AG04450 (cell line): ENCODE measurements around the gene ARL6IP4. TPM values are rescaled to one million over a fixed set of nuclear protein-coding genes. Genes with fewer than 3 reads are reported as not detected.

Experiments
- CTCF ChIA-PET: fragments of 300-600, 350-600 bp; formaldehyde crosslinking; extraction: SDS; loops from one replicate; lab custom pipeline; 2022; ENCODE audit warnings: antibody characterized with exemption, inconsistent platforms; lab: Charles Lee
- POLR2A ChIA-PET: fragments of 350-600 bp; formaldehyde crosslinking; extraction: SDS; loops from one replicate; lab custom pipeline; 2021; ENCODE audit warnings: antibody characterized with exemption, inconsistent platforms; lab: Yijun Ruan, JAX
- DNase-seq: peaks from one replicate; pipeline ENCODE4 v3.0.0-alpha.2; 2011; ENCODE audit warnings: low read depth, low spot score
- H3K27ac ChIP-seq: one replicate; pipeline ENCODE4 v1.5.1; 2012; ENCODE audit warnings: low read depth, low read length, control low read depth
- H3K27me3 ChIP-seq: one replicate; pipeline ENCODE4 v1.6.0; 2012; ENCODE audit warnings: low read length; ENCODE audit not compliant: control insufficient read depth, insufficient read depth
- H3K4me3 ChIP-seq: 2 replicates; pipeline ENCODE4 v1.5.1; 2011; ENCODE audit warnings: mild to moderate bottlenecking, low read depth, low read length, control low read depth
- H3K9me3 ChIP-seq: 2 replicates; pipeline ENCODE4 v1.5.1; 2012; ENCODE audit warnings: low read length; ENCODE audit not compliant: control insufficient read depth, insufficient read depth
- CTCF ChIP-seq: IDR thresholded peaks from 2 replicates; pipeline ENCODE4 v1.5.1; 2011; ENCODE audit warnings: low read depth, low read length, control low read depth, inconsistent platforms
- polyA plus RNA-seq: library from polyadenylated mRNA; depleted of rRNA; stranded (reverse); fragments of >200 nt; gene quantifications from 2 replicates; pipeline ENCODE4 v1.2.3, GENCODE V29; 2011

Gene ARL6IP4
- polyA plus RNA-seq, 1 experiment: 185 TPM

- POLR2A ChIA-PET: no interaction called here
- no peak for DNase-seq
- TF ChIP-seq CTCF: no peak
- Histone ChIP-seq H3K9me3 (no peaks in the 10 kb centered on the region), H3K4me3 (no peak overlapping the region), H3K27ac (no peak overlapping the region), H3K27me3 (no peaks in the 10 kb centered on the region)
- CTCF ChIA-PET: interaction anchor here (0.5 to 8.6 kb wide), 4 partner anchors 94 to 762 kb away, joined by 4 to 75 read pairs (median 6); no protein-coding TSS in a partner anchor
These were observed 25.3 kb upstream of the ARL6IP4 start for GRCh38 chr12:122955156-122955555.

- Histone ChIP-seq H3K4me3 (no peak overlapping the region), H3K27me3 (no peaks in the 10 kb centered on the region), H3K9me3 (no peaks in the 10 kb centered on the region), H3K27ac (no peak overlapping the region)
- DNase-seq: no peak
- TF ChIP-seq CTCF: no peak
- CTCF ChIA-PET: interaction anchor here (0.6 to 2.0 kb wide), 3 partner anchors 95 to 282 kb away, joined by 3 to 7 read pairs (median 5); no protein-coding TSS in a partner anchor
- POLR2A ChIA-PET: no interaction called here
These were observed 24.4 kb upstream of the ARL6IP4 start for GRCh38 chr12:122956035-122956434.

GRCh38 chr12:122958198-122958888 lies 22.1 kb upstream of the ARL6IP4 start:
- POLR2A ChIA-PET: interaction anchor here (0.7 kb wide), 1 partner anchor 1143 kb away, joined by 3 read pairs; no protein-coding TSS in a partner anchor
- no peak overlapping the region for H3K4me3 ChIP-seq
- TF ChIP-seq CTCF: no peak
- H3K27ac ChIP-seq: no peak overlapping the region
- no peaks in the 10 kb centered on the region for H3K27me3 ChIP-seq
- CTCF ChIA-PET: interaction anchor here (0.5 to 1.0 kb wide), 2 partner anchors 99 to 177 kb away, joined by 3 to 7 read pairs; no protein-coding TSS in a partner anchor
- DNase-seq: no peak
- H3K9me3 ChIP-seq: no peaks in the 10 kb centered on the region

- H3K9me3 ChIP-seq: no peaks in the 10 kb centered on the region
- DNase-seq: no peak
- ChIA-PET POLR2A (no interaction called here), CTCF (no interaction called here)
- H3K27ac ChIP-seq: no peak overlapping the region
- H3K4me3 ChIP-seq: no peak overlapping the region
- TF ChIP-seq CTCF: no peak
- no peaks in the 10 kb centered on the region for H3K27me3 ChIP-seq
These were observed 20.8 kb upstream of the ARL6IP4 start for GRCh38 chr12:122959566-122960192.

GRCh38 chr12:122960193-122960569 lies 20.3 kb upstream of the ARL6IP4 start:
- TF ChIP-seq CTCF: no peak
- Histone ChIP-seq H3K27ac (no peak overlapping the region), H3K4me3 (no peak overlapping the region), H3K27me3 (no peaks in the 10 kb centered on the region), H3K9me3 (no peaks in the 10 kb centered on the region)
- POLR2A ChIA-PET: no interaction called here
- CTCF ChIA-PET: interaction anchor here (1.3 kb wide), 1 partner anchor 167 kb away, joined by 3 read pairs; no protein-coding TSS in a partner anchor
- DNase-seq: no peak
